GM12875 (cell line): ENCODE measurements around the gene PLEKHH1.
A peak's percentile ranks its signal among the peaks of the same experiment; 100 is the strongest.

Source experiments
- H3K4me3 ChIP-seq: one replicate; pipeline ENCODE4 v1.5.1; 2011; ENCODE audit warnings: low read depth, low read length, control low read depth
- CTCF ChIP-seq: IDR thresholded peaks from 2 replicates; pipeline ENCODE4 v1.5.1; 2011; ENCODE audit warnings: low read depth, mild to moderate bottlenecking, control low read depth, inconsistent platforms, low read length, moderate library complexity, borderline replicate concordance; ENCODE audit not compliant: insufficient read depth

PLEKHH1 gene

GRCh38 chr14:67529947-67530935 is 2.8 kb upstream of the PLEKHH1 start:
- no peak for TF ChIP-seq CTCF
- no peak overlapping the region for H3K4me3 ChIP-seq

- no peak for TF ChIP-seq CTCF
- H3K4me3 ChIP-seq, result peak overlapping the region; percentile 43
Measured at GRCh38 chr14:67532606-67532997, 488 bp upstream of the PLEKHH1 start.

GRCh38 chr14:67533754-67534085 is 630 bp downstream of the PLEKHH1 start:
- H3K4me3 ChIP-seq, result peak overlapping the region; percentile 43
- no peak for TF ChIP-seq CTCF

GRCh38 chr14:67536087-67536486 is 3.0 kb downstream of the PLEKHH1 start:
- no peak overlapping the region for H3K4me3 ChIP-seq
- TF ChIP-seq CTCF, result no peak

GRCh38 chr14:67537736-67538135 is 4.6 kb downstream of the PLEKHH1 start:
- no peak for TF ChIP-seq CTCF
- H3K4me3 ChIP-seq, result no peak overlapping the region

GRCh38 chr14:67538501-67538900 is 5.4 kb downstream of the PLEKHH1 start:
- no peak overlapping the region for H3K4me3 ChIP-seq
- no peak for TF ChIP-seq CTCF

GRCh38 chr14:67539116-67539515 is 6.0 kb downstream of the PLEKHH1 start:
- H3K4me3 ChIP-seq, result no peak overlapping the region
- TF ChIP-seq CTCF, result no peak
